Measurements from ENCODE around the gene PLXNC1. TPM values are rescaled to one million over a fixed set of nuclear protein-coding genes. Genes with fewer than 3 reads are reported as not detected.
A peak's percentile ranks its signal among the peaks of the same experiment; 100 is the strongest.

PLXNC1 gene
- total RNA-seq, 1 donor from 2014 or later = 28.0 TPM

- Histone ChIP-seq H3K9me3 (no peaks in the 10 kb centered on the region), H3K4me1 (peaks cover 33% of the 10 kb centered on the region), H3K27me3 (ENCODE audit: low read depth) (no peaks in the 10 kb centered on the region), H3K27ac (no peak overlapping the region), H3K4me3 (no peak overlapping the region), H3K36me3 (no peaks in the 10 kb centered on the region)
- DNase-seq (no peak), ATAC-seq (no peak)
- intact Hi-C loops (cut with DNase I) = no loop called here
- TF ChIP-seq, protein P1, sequence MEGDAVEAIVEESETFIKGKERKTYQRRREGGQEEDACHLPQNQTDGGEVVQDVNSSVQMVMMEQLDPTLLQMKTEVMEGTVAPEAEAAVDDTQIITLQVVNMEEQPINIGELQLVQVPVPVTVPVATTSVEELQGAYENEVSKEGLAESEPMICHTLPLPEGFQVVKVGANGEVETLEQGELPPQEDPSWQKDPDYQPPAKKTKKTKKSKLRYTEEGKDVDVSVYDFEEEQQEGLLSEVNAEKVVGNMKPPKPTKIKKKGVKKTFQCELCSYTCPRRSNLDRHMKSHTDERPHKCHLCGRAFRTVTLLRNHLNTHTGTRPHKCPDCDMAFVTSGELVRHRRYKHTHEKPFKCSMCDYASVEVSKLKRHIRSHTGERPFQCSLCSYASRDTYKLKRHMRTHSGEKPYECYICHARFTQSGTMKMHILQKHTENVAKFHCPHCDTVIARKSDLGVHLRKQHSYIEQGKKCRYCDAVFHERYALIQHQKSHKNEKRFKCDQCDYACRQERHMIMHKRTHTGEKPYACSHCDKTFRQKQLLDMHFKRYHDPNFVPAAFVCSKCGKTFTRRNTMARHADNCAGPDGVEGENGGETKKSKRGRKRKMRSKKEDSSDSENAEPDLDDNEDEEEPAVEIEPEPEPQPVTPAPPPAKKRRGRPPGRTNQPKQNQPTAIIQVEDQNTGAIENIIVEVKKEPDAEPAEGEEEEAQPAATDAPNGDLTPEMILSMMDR (IDR thresholded peaks at IDR 0.05) = no peak
These were observed 58.5 kb downstream of the PLXNC1 start for GRCh38 chr12:94206886-94207285.

GRCh38 chr12:94207467-94207848, 59.1 kb downstream of the PLXNC1 start:
- H3K4me1 ChIP-seq = peaks cover 33% of the 10 kb centered on the region
- no peaks in the 10 kb centered on the region for H3K27me3 ChIP-seq (ENCODE audit: low read depth)
- H3K36me3 ChIP-seq = no peaks in the 10 kb centered on the region
- H3K27ac ChIP-seq = peak overlapping the region; percentile 68
- H3K9me3 ChIP-seq = no peaks in the 10 kb centered on the region
- DNase-seq = no peak
- H3K4me3 ChIP-seq = peak overlapping the region; percentile 24
- TF ChIP-seq, protein P1 (IDR thresholded peaks at IDR 0.05) = no peak
- intact Hi-C loops (cut with DNase I) = no loop called here
- no peak for ATAC-seq

DNA sequence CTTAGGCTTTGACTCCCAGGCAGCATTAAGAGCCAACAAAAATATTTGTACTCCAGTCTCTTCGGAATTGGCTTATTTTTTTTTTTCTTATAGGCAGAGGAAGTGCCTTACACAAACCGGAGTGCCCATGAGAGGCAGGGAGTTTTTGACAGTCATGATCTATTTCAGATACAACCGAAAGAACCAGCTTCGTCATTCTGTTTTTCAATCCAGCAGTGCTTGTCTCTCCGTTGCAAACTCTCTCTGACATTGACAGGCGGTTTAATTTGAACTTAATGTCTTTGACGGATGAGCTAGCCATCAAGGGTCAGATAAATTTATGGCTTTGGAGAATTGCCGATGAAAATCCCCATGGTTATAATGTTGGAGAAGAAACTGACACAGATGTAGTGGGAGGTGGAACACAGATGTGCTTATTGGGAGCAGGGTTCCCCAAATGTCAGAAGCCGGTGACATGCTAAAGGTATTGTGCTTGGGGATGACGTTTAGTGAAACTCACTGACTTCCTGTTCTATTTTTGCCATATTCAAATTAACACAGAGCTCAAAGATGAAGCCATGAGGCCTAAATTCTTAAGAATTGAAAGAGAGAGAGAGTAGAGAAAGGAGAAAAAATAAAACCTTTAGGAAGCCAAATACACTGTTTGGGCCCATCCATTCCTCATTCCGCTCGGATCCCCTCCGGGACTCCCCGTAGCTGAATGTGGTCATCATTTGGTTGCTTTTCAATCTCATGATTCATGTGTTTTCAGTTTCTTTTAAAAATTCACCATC, 59.7 kb downstream of the PLXNC1 start:
- DNase-seq (no peak), ATAC-seq (peak; percentile 32 to 42)
- Histone ChIP-seq H3K9me3 (no peaks in the 10 kb centered on the region), H3K36me3 (no peaks in the 10 kb centered on the region), H3K4me3 (peak overlapping the region; percentile 24), H3K27me3 (ENCODE audit: low read depth) (no peaks in the 10 kb centered on the region), H3K27ac (peak overlapping the region; percentile 68), H3K4me1 (peaks cover 33% of the 10 kb centered on the region)
- intact Hi-C loops (cut with DNase I) = no loop called here
- TF ChIP-seq, protein P1 (IDR thresholded peaks at IDR 0.05) = no peak

GRCh38 chr12:94208622-94208966, 60.2 kb downstream of the PLXNC1 start:
- intact Hi-C loops (cut with DNase I) = no loop called here
- H3K27ac ChIP-seq = peak overlapping the region; percentile 68
- ATAC-seq (no peak), DNase-seq (no peak)
- H3K4me3 ChIP-seq = no peak overlapping the region
- TF ChIP-seq, protein P1 (IDR thresholded peaks at IDR 0.05) = no peak
- H3K27me3 ChIP-seq (ENCODE audit: low read depth) = no peaks in the 10 kb centered on the region
- peaks cover 33% of the 10 kb centered on the region for H3K4me1 ChIP-seq
- H3K9me3 ChIP-seq = no peaks in the 10 kb centered on the region
- H3K36me3 ChIP-seq = no peaks in the 10 kb centered on the region

DNA sequence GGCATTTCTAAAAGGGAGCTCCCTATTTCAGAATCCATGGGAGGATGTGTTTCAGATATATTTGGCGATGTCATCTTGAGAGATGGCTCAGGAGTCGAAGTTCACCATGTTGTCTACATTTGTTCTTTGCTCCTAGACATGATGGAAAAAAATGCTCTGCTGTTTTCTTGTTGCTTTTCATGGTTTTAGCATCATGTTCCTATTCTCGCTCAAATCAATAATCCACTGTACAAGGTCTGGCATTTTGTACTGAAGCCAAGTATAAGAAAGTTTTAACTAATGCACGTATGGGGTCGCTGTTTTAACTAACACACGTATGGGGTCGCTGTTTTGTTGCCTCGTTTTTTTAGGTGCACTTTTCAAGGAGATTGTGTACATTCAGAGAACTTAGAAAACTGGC, 60.9 kb downstream of the PLXNC1 start:
- no peaks in the 10 kb centered on the region for H3K9me3 ChIP-seq
- no peaks in the 10 kb centered on the region for H3K36me3 ChIP-seq
- H3K4me1 ChIP-seq = peaks cover 33% of the 10 kb centered on the region
- no peak for ATAC-seq
- DNase-seq = no peak
- H3K27me3 ChIP-seq (ENCODE audit: low read depth) = no peaks in the 10 kb centered on the region
- H3K27ac ChIP-seq = no peak overlapping the region
- intact Hi-C loops (cut with DNase I) = no loop called here
- H3K4me3 ChIP-seq = no peak overlapping the region
- TF ChIP-seq, protein P1 (IDR thresholded peaks at IDR 0.05) = no peak
